HT-29 (cell line): Measurements from ENCODE around the gene IFRD2. TPM values are rescaled to one million over a fixed set of nuclear protein-coding genes. Genes with fewer than 3 reads are reported as not detected.
"Not testable (repeated sequence)": the region's sequence is repeated elsewhere in the genome, so short reads cannot be mapped to it uniquely, and the experiment has no call there.

Experiments used
- DNase-seq: peaks from one replicate; pipeline ENCODE4 v3.0.0-alpha.2; 2015; ENCODE audit warnings: low spot score
- total RNA-seq: library from RNA; depleted of rRNA; stranded (reverse); fragments of >200 nt; shearing (Covaris generic); gene quantifications from 2 replicates; pipeline ENCODE4 v1.2.3, GENCODE V29; 2014; rRNA removed

The IFRD2 gene
- total RNA-seq, 1 experiment from 2014 or later = 177 TPM

- DNase-seq = no peak
Observed at GRCh38 chr3:50251220-50251619, 41.0 kb downstream of the IFRD2 start.

- DNase-seq = no peak
Observed at GRCh38 chr3:50250514-50250913, 41.7 kb downstream of the IFRD2 start.

GRCh38 chr3:50249457-50249856 is 42.8 kb downstream of the IFRD2 start:
- no peak for DNase-seq

GRCh38 chr3:50248387-50248786 is 43.8 kb downstream of the IFRD2 start:
- no peak for DNase-seq

- no peak for DNase-seq
Observed at GRCh38 chr3:50246517-50246954, 45.7 kb downstream of the IFRD2 start.

GRCh38 chr3:50245831-50246516 is 46.3 kb downstream of the IFRD2 start:
- peak; percentile 81 for DNase-seq

GRCh38 chr3:50245251-50245745 is 46.9 kb downstream of the IFRD2 start:
- DNase-seq = no peak

- DNase-seq = not testable (repeated sequence)
Observed at GRCh38 chr3:50244813-50245212, 47.4 kb downstream of the IFRD2 start.

GRCh38 chr3:50243543-50243895 is 48.7 kb downstream of the IFRD2 start:
- no peak for DNase-seq

- DNase-seq = no peak
Observed at GRCh38 chr3:50242851-50243542, 49.2 kb downstream of the IFRD2 start.

- no peak for DNase-seq
Observed at GRCh38 chr3:50242381-50242770, 49.9 kb downstream of the IFRD2 start.

- DNase-seq = no peak
Observed at GRCh38 chr3:50241713-50242380, 50.4 kb downstream of the IFRD2 start.

- DNase-seq = no peak
Observed at GRCh38 chr3:50241163-50241562, 51.1 kb downstream of the IFRD2 start.

GRCh38 chr3:50239649-50240048 is 52.6 kb downstream of the IFRD2 start:
- DNase-seq = no peak

GRCh38 chr3:50238549-50239026 is 53.6 kb downstream of the IFRD2 start:
- peak; percentile 60 for DNase-seq

- DNase-seq = peak; percentile 53
Observed at GRCh38 chr3:50237754-50238548, 54.3 kb downstream of the IFRD2 start.

Other genes starting within 250 kb of the IFRD2 start
- gene RBM5, start 203.5 kb downstream of the IFRD2 start, total RNA-seq = 33.5 and 35.8 TPM in 2 replicates
- 14.6 and 16.5 TPM in 2 replicates for gene SEMA3F, start 137.1 kb downstream of the IFRD2 start, total RNA-seq
- 0.18 TPM in 1 of 2 replicates, not detected in the other for gene GNAT1, start 100.8 kb downstream of the IFRD2 start, total RNA-seq
- gene SLC38A3, start 87.2 kb downstream of the IFRD2 start, total RNA-seq = 0.70 TPM in 1 of 2 replicates, not detected in the other
- 167 and 168 TPM in 2 replicates for gene GNAI2, start 56.2 kb downstream of the IFRD2 start, total RNA-seq
- 87.7 and 94.2 TPM in 2 replicates for gene SEMA3B, start 23.3 kb downstream of the IFRD2 start, total RNA-seq
- gene LSMEM2, start 13.3 kb downstream of the IFRD2 start, total RNA-seq = not detected in 2 replicates
- 8.3 and 12.7 TPM in 2 replicates for gene HYAL3, start 7.0 kb upstream of the IFRD2 start, total RNA-seq
- 14.2 and 15.3 TPM in 2 replicates for gene NAA80, start 7.0 kb upstream of the IFRD2 start, total RNA-seq
- 1.4 and 1.6 TPM in 2 replicates for gene HYAL1, start 11.1 kb upstream of the IFRD2 start, total RNA-seq
- gene HYAL2, start 30.3 kb upstream of the IFRD2 start, total RNA-seq = 81.4 and 82.6 TPM in 2 replicates
- 66.8 and 69.2 TPM in 2 replicates for gene TUSC2, start 35.8 kb upstream of the IFRD2 start, total RNA-seq
- gene RASSF1, start 48.4 kb upstream of the IFRD2 start, total RNA-seq = 24.2 and 30.2 TPM in 2 replicates
- gene ZMYND10, start 53.3 kb upstream of the IFRD2 start, total RNA-seq = 0.48 TPM in 1 of 2 replicates, not detected in the other
- gene NPRL2, start 58.3 kb upstream of the IFRD2 start, total RNA-seq = 30.0 and 30.7 TPM in 2 replicates
- 42.5 and 46.0 TPM in 2 replicates for gene CYB561D2, start 58.4 kb upstream of the IFRD2 start, total RNA-seq
- gene TMEM115, start 67.1 kb upstream of the IFRD2 start, total RNA-seq = 35.8 and 36.2 TPM in 2 replicates
- 0.33 and 0.42 TPM in 2 replicates for gene CACNA2D2, start 211.2 kb upstream of the IFRD2 start, total RNA-seq